HepG2 (cell line): Measurements from ENCODE around the gene ADH1C. TPM values are rescaled to one million over a fixed set of nuclear protein-coding genes. Genes with fewer than 3 reads are reported as not detected.

Experiments used
- ATAC-seq: fragments of 200-7000 bp; cut with Tn5 transposase; 3 replicates; pipeline ENCODE4 v1.9.1; 2020; ENCODE audit warnings: mild to moderate bottlenecking, moderate library complexity
- BruUV-seq: library from RNA; stranded (reverse); fragments of 400-500 nt; replicated peaks from 2 replicates; lab custom pipeline; 2021; lab: Mats Ljungman, UMichigan
- CTCF ChIA-PET: fragments of 300-600 bp; formaldehyde crosslinking; extraction: SDS; loops from one replicate; lab custom pipeline; 2021; ENCODE audit warnings: low total read pairs, inconsistent platforms, low intra/inter-chr PET ratio; lab: Yijun Ruan, JAX
- POLR2A ChIA-PET: fragments of 350-600 bp; sonication (Branson Sonifier 250); formaldehyde crosslinking; loops from one replicate; lab custom pipeline; 2020; ENCODE audit warnings: antibody characterized with exemption, inconsistent platforms; lab: Yijun Ruan, JAX
- DNase-seq: peaks from one replicate; pipeline ENCODE4 v3.0.0-alpha.2; 2015; ENCODE audit warnings: low spot score
- FAIRE-seq: peaks from 3 replicates; lab custom pipeline; 2011; peaks lifted over from hg19 to GRCh38; lab: Jason Lieb, UNC
- H2AFZ ChIP-seq: one replicate; pipeline ENCODE4 v1.6.1; 2011; ENCODE audit warnings: low read length, inconsistent platforms
- H3K27ac ChIP-seq: fragments of 300-600 bp; 3 replicates; pipeline ENCODE4 v1.8.0; 2011; ENCODE audit warnings: mixed run types, mild to moderate bottlenecking, mixed read lengths, low read length, inconsistent platforms; ENCODE audit not compliant: insufficient read depth; ENCODE audit errors: extremely low read length
- H3K27me3 ChIP-seq, 2 experiments: fragments of 200-600 bp in 1 of 2; 2 replicates in 1 of 2; 3 replicates in 1 of 2; pipeline versions ENCODE4 v1.6.0 to v1.8.0; 2011; ENCODE audit warnings: low read length in 2 of 2, mild to moderate bottlenecking in 2 of 2, moderate library complexity in 2 of 2, inconsistent platforms in 1 of 2; ENCODE audit not compliant: insufficient read depth in 2 of 2, control insufficient read depth in 1 of 2
- H3K36me3 ChIP-seq, 2 experiments: fragments of 200-600 bp in 1 of 2; replicated peaks in 1 of 2; 2 replicates in 1 of 2; 3 replicates in 1 of 2; pipeline versions ENCODE4 v1.5.1 to v1.8.0; 2011; ENCODE audit warnings: low read length in 2 of 2, inconsistent platforms in 1 of 2; ENCODE audit not compliant: insufficient read depth in 2 of 2, control insufficient read depth in 1 of 2
- H3K4me1 ChIP-seq: 2 replicates; pipeline ENCODE4 v1.5.1; 2012; ENCODE audit warnings: low read length, inconsistent platforms; ENCODE audit not compliant: insufficient read depth
- H3K4me2 ChIP-seq: 2 replicates; pipeline ENCODE4 v1.6.0; 2011; ENCODE audit warnings: low read depth, low read length, inconsistent platforms
- H3K4me3 ChIP-seq, 3 experiments: fragments of 200-600 bp in 1 of 3; sonication (generic), shearing (Covaris generic) in 1 of 3; replicated peaks in 1 of 3; 2 replicates each; pipeline ENCODE4 v1.5.1; 2011 to 2016; ENCODE audit warnings: low read length in 3 of 3, inconsistent platforms in 2 of 3, low read depth in 2 of 3, mild to moderate bottlenecking in 2 of 3, control low read depth in 1 of 3, mixed read lengths in 1 of 3; ENCODE audit not compliant: insufficient read depth in 1 of 3
- H3K79me2 ChIP-seq: one replicate; pipeline ENCODE4 v1.6.1; 2011; ENCODE audit warnings: low read length, inconsistent platforms; ENCODE audit not compliant: insufficient read depth
- H3K9ac ChIP-seq: 2 replicates; pipeline ENCODE4 v1.6.0; 2011; ENCODE audit warnings: mild to moderate bottlenecking, low read depth, low read length, inconsistent platforms; ENCODE audit not compliant: insufficient read depth
- H3K9me3 ChIP-seq: 2 replicates; pipeline ENCODE4 v1.5.1; 2012; ENCODE audit warnings: mild to moderate bottlenecking, low read length
- H4K20me1 ChIP-seq: 2 replicates; pipeline ENCODE4 v1.6.0; 2011; ENCODE audit warnings: inconsistent platforms, mild to moderate bottlenecking, low read length, moderate library complexity; ENCODE audit not compliant: insufficient read depth
- GPN1 ChIP-seq: sonication (generic); formaldehyde crosslinking; IDR thresholded peaks from 2 replicates; pipeline ENCODE4 v1.5.1; 2020; ENCODE audit warnings: missing genetic modification reagents, borderline replicate concordance
- RBM22 ChIP-seq: fragments of 200-400 bp; formaldehyde crosslinking; optimal IDR thresholded peaks from 2 replicates; pipeline ENCODE3; 2017; ENCODE audit warnings: mild to moderate bottlenecking, low read length, moderate library complexity
- SIX1 ChIP-seq: sonication (generic); formaldehyde crosslinking; IDR thresholded peaks from 2 replicates; pipeline ENCODE4 v1.4.0; 2020; ENCODE audit warnings: missing genetic modification reagents, borderline replicate concordance
- ZFP36 ChIP-seq: fragments of 150-350 bp; IDR thresholded peaks from 2 replicates; pipeline ENCODE4 v1.6.1; 2018; ENCODE audit warnings: borderline replicate concordance, low read length, low read depth; ENCODE audit not compliant: partially characterized antibody
- ZKSCAN5 ChIP-seq: sonication (generic); formaldehyde crosslinking; IDR thresholded peaks from 2 replicates; pipeline ENCODE4 v1.5.1; 2020; ENCODE audit warnings: mild to moderate bottlenecking, missing genetic modification reagents
- ZNF350 ChIP-seq: sonication (generic); formaldehyde crosslinking; IDR thresholded peaks from 2 replicates; pipeline ENCODE4 v1.4.0; 2020; ENCODE audit warnings: mild to moderate bottlenecking, low read depth, missing genetic modification reagents, borderline replicate concordance
- ZNF709 ChIP-seq: sonication (generic); formaldehyde crosslinking; IDR thresholded peaks from 2 replicates; pipeline ENCODE4 v1.5.0; 2020; ENCODE audit warnings: mild to moderate bottlenecking, missing genetic modification reagents
- WGBS: methylation state at CpG from one replicate; pipeline ENCODE4 v1.1.6; 2017; ENCODE audit warnings: low lambda C conversion rate; 5-methylcytosine and 5-hydroxymethylcytosine counted together
- in situ Hi-C: cut with HindIII; loops from 2 replicates; pipeline ENCODE4 v1.10.0; 2017; ENCODE audit warnings: low pct_unique_long_range_greater_than_20kb; ENCODE audit not compliant: extremely low pct_ligation_motif_present
- intact Hi-C: fragments of 100-400 bp; cut with micrococcal nuclease; formaldehyde crosslinking; loops from one replicate; pipeline ENCODE4 v1.10.0; 2022; ENCODE audit not compliant: unreplicated experiment
- polyA plus RNA-seq, 8 experiments: library from polyadenylated mRNA; depleted of rRNA in 3 of 8; stranded (reverse) in 7 of 8; unstranded in 1 of 8; fragments of >200 nt; fragmentation: Illumina TruSeq in 4 of 8; extraction: Trizol in 4 of 8; gene quantifications; 2 replicates each; pipeline versions ENCODE4 v1.2.1 to v1.2.3, GENCODE V29; 2011 to 2016; ENCODE audit warnings: low read depth in 4 of 8, missing spikeins in 1 of 8, mixed read lengths in 1 of 8; ENCODE audit not compliant: insufficient read depth in 1 of 8
- total RNA-seq, 5 experiments: library from RNA; depleted of rRNA; stranded (reverse); fragments of >200 nt; fragmentation: Illumina TruSeq; extraction: Trizol; gene quantifications; 2 replicates each; pipeline ENCODE4 v1.2.3, GENCODE V29; 2016; ENCODE audit warnings: low read depth in 1 of 5
- TF ChIP-seq, protein P1 (sequence below): sonication (generic); formaldehyde crosslinking; conservative IDR thresholded peaks from 2 replicates; pipeline ENCODE4 v1.4.0; 2020; ENCODE audit warnings: missing genetic modification reagents
- TF ChIP-seq, protein P2 (sequence below): sonication (generic); formaldehyde crosslinking; IDR thresholded peaks from 2 replicates; pipeline ENCODE4 v1.4.0; 2020; ENCODE audit warnings: missing genetic modification reagents
- TF ChIP-seq, protein P3 (sequence below): sonication (generic); formaldehyde crosslinking; IDR thresholded peaks from 2 replicates; pipeline ENCODE4 v1.4.0; 2020; ENCODE audit warnings: mild to moderate bottlenecking, missing genetic modification reagents

ADH1C gene
- total and polyA plus RNA-seq, 2 of the 13 experiments (the other 11 are each of a cell fraction or from before 2014, with no cell fraction given): not detected

- TF ChIP-seq ZFP36 (no peak), ZKSCAN5 (CRISPR knock-in tag) (no peak), ZNF709 (CRISPR knock-in tag) (no peak), SIX1 (CRISPR knock-in tag) (no peak), ZNF350 (CRISPR knock-in tag) (no peak), RBM22 (no peak), GPN1 (no peak)
- TF ChIP-seq, protein P1, sequence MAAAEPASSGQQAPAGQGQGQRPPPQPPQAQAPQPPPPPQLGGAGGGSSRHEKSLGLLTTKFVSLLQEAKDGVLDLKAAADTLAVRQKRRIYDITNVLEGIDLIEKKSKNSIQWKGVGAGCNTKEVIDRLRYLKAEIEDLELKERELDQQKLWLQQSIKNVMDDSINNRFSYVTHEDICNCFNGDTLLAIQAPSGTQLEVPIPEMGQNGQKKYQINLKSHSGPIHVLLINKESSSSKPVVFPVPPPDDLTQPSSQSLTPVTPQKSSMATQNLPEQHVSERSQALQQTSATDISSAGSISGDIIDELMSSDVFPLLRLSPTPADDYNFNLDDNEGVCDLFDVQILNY (CRISPR knock-in tag): no peak
- TF ChIP-seq, protein P2, sequence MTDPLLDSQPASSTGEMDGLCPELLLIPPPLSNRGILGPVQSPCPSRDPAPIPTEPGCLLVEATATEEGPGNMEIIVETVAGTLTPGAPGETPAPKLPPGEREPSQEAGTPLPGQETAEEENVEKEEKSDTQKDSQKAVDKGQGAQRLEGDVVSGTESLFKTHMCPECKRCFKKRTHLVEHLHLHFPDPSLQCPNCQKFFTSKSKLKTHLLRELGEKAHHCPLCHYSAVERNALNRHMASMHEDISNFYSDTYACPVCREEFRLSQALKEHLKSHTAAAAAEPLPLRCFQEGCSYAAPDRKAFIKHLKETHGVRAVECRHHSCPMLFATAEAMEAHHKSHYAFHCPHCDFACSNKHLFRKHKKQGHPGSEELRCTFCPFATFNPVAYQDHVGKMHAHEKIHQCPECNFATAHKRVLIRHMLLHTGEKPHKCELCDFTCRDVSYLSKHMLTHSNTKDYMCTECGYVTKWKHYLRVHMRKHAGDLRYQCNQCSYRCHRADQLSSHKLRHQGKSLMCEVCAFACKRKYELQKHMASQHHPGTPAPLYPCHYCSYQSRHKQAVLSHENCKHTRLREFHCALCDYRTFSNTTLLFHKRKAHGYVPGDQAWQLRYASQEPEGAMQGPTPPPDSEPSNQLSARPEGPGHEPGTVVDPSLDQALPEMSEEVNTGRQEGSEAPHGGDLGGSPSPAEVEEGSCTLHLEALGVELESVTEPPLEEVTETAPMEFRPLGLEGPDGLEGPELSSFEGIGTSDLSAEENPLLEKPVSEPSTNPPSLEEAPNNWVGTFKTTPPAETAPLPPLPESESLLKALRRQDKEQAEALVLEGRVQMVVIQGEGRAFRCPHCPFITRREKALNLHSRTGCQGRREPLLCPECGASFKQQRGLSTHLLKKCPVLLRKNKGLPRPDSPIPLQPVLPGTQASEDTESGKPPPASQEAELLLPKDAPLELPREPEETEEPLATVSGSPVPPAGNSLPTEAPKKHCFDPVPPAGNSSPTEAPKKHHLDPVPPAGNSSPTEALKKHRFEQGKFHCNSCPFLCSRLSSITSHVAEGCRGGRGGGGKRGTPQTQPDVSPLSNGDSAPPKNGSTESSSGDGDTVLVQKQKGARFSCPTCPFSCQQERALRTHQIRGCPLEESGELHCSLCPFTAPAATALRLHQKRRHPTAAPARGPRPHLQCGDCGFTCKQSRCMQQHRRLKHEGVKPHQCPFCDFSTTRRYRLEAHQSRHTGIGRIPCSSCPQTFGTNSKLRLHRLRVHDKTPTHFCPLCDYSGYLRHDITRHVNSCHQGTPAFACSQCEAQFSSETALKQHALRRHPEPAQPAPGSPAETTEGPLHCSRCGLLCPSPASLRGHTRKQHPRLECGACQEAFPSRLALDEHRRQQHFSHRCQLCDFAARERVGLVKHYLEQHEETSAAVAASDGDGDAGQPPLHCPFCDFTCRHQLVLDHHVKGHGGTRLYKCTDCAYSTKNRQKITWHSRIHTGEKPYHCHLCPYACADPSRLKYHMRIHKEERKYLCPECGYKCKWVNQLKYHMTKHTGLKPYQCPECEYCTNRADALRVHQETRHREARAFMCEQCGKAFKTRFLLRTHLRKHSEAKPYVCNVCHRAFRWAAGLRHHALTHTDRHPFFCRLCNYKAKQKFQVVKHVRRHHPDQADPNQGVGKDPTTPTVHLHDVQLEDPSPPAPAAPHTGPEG: no peak
- TF ChIP-seq, protein P3, sequence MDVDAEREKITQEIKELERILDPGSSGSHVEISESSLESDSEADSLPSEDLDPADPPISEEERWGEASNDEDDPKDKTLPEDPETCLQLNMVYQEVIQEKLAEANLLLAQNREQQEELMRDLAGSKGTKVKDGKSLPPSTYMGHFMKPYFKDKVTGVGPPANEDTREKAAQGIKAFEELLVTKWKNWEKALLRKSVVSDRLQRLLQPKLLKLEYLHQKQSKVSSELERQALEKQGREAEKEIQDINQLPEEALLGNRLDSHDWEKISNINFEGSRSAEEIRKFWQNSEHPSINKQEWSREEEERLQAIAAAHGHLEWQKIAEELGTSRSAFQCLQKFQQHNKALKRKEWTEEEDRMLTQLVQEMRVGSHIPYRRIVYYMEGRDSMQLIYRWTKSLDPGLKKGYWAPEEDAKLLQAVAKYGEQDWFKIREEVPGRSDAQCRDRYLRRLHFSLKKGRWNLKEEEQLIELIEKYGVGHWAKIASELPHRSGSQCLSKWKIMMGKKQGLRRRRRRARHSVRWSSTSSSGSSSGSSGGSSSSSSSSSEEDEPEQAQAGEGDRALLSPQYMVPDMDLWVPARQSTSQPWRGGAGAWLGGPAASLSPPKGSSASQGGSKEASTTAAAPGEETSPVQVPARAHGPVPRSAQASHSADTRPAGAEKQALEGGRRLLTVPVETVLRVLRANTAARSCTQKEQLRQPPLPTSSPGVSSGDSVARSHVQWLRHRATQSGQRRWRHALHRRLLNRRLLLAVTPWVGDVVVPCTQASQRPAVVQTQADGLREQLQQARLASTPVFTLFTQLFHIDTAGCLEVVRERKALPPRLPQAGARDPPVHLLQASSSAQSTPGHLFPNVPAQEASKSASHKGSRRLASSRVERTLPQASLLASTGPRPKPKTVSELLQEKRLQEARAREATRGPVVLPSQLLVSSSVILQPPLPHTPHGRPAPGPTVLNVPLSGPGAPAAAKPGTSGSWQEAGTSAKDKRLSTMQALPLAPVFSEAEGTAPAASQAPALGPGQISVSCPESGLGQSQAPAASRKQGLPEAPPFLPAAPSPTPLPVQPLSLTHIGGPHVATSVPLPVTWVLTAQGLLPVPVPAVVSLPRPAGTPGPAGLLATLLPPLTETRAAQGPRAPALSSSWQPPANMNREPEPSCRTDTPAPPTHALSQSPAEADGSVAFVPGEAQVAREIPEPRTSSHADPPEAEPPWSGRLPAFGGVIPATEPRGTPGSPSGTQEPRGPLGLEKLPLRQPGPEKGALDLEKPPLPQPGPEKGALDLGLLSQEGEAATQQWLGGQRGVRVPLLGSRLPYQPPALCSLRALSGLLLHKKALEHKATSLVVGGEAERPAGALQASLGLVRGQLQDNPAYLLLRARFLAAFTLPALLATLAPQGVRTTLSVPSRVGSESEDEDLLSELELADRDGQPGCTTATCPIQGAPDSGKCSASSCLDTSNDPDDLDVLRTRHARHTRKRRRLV (CRISPR knock-in tag): no peak
- no TSS peak for BruUV-seq
- intact Hi-C loops: no loop called here
- DNase-seq: no peak
- H3K79me2 ChIP-seq: no peaks in the 10 kb centered on the region
- H3K27ac ChIP-seq: no peak overlapping the region
- H3K36me3 ChIP-seq: no peaks in the 10 kb centered on the region
- H3K4me2 ChIP-seq: no peak overlapping the region
- CTCF ChIA-PET: no interaction called here
- ATAC-seq: no peak
- in situ Hi-C loops: no loop called here
- H3K9ac ChIP-seq: no peak overlapping the region
- WGBS: 40% methylated on average over 2 of the region's 2 CpGs
- no peaks in the 10 kb centered on the region for H4K20me1 ChIP-seq
- H3K4me3 ChIP-seq: no peak overlapping the region
- H3K27me3 ChIP-seq: no peaks in the 10 kb centered on the region
- no peak for FAIRE-seq
- H3K9me3 ChIP-seq: no peaks in the 10 kb centered on the region
- H2AFZ ChIP-seq: no peak overlapping the region
- H3K4me1 ChIP-seq: no peaks in the 10 kb centered on the region
- POLR2A ChIA-PET: no interaction called here
Observed at GRCh38 chr4:99310389-99310788, 42.2 kb downstream of the ADH1C start.
